Neural crest cell (in vitro differentiated cells): Measurements from ENCODE around the gene SAFB2. TPM values are rescaled to one million over a fixed set of nuclear protein-coding genes. Genes with fewer than 3 reads are reported as not detected.
A peak's percentile ranks its signal among the peaks of the same experiment; 100 is the strongest.

Experiments used
- DNase-seq: peaks from one replicate; pipeline ENCODE4 v3.0.0; 2021; ENCODE audit warnings: low read depth, mixed read lengths, low spot score
- H3K27ac Mint-ChIP-seq: one replicate; pipeline ENCODE4 v1.8.0; 2021; ENCODE audit warnings: mild to moderate bottlenecking, mixed read lengths; ENCODE audit not compliant: unreplicated experiment
- H3K27me3 Mint-ChIP-seq: 2 replicates; pipeline ENCODE4 v1.8.0; 2021; ENCODE audit warnings: low read depth, mild to moderate bottlenecking, mixed read lengths
- H3K36me3 Mint-ChIP-seq: 2 replicates; pipeline ENCODE4 v1.8.0; 2021; ENCODE audit warnings: low read depth, mild to moderate bottlenecking, mixed read lengths
- H3K4me1 Mint-ChIP-seq: 2 replicates; pipeline ENCODE4 v1.8.0; 2021; ENCODE audit warnings: mixed read lengths
- H3K4me3 Mint-ChIP-seq: one replicate; pipeline ENCODE4 v1.8.0; 2021; ENCODE audit warnings: mild to moderate bottlenecking, mixed read lengths
- H3K9me3 Mint-ChIP-seq: 2 replicates; pipeline ENCODE4 v1.8.0; 2021; ENCODE audit warnings: mixed read lengths
- CTCF ChIP-seq: fragments of 200-600 bp; sonication (generic); conservative IDR thresholded peaks from 2 replicates; pipeline ENCODE4 v1.5.0; 2021; ENCODE audit warnings: antibody characterized with exemption, mild to moderate bottlenecking
- total RNA-seq: library from RNA; stranded (reverse); gene quantifications from 2 replicates; pipeline ENCODE4 v1.2.1, GENCODE V29; 2021

The SAFB2 gene
- total RNA-seq, 1 donor from 2014 or later, result 103 TPM

GRCh38 chr19:5665781-5666513 is 43.4 kb upstream of the SAFB2 start:
- Mint-ChIP-seq H3K9me3 (no peaks in the 10 kb centered on the region), H3K36me3 (peaks cover 27% of the 10 kb centered on the region)

GRCh38 chr19:5664515-5664914 is 41.9 kb upstream of the SAFB2 start:
- no peak for TF ChIP-seq CTCF
- Mint-ChIP-seq H3K4me3 (no peak overlapping the region), H3K27me3 (no peaks in the 10 kb centered on the region), H3K9me3 (no peaks in the 10 kb centered on the region), H3K4me1 (no peaks in the 10 kb centered on the region), H3K36me3 (peaks cover 31% of the 10 kb centered on the region), H3K27ac (no peak overlapping the region)
- no peak for DNase-seq

More at GRCh38 chr19:5665781-5666513, 43.4 kb upstream of the SAFB2 start:
- H3K27me3 Mint-ChIP-seq, result no peaks in the 10 kb centered on the region
- no peak for DNase-seq
- no peak for TF ChIP-seq CTCF
- H3K4me1 Mint-ChIP-seq, result no peaks in the 10 kb centered on the region
- H3K27ac Mint-ChIP-seq, result no peak overlapping the region
- H3K4me3 Mint-ChIP-seq, result peak overlapping the region; percentile 31

GRCh38 chr19:5663904-5664303 is 41.3 kb upstream of the SAFB2 start:
- Mint-ChIP-seq H3K4me1 (no peaks in the 10 kb centered on the region), H3K36me3 (peaks cover 31% of the 10 kb centered on the region), H3K27ac (no peak overlapping the region), H3K27me3 (no peaks in the 10 kb centered on the region), H3K4me3 (no peak overlapping the region), H3K9me3 (no peaks in the 10 kb centered on the region)
- DNase-seq, result no peak
- TF ChIP-seq CTCF, result no peak

GRCh38 chr19:5661483-5661882 is 38.9 kb upstream of the SAFB2 start:
- DNase-seq, result no peak
- Mint-ChIP-seq H3K27ac (no peak overlapping the region), H3K9me3 (no peaks in the 10 kb centered on the region), H3K27me3 (no peaks in the 10 kb centered on the region), H3K4me1 (no peaks in the 10 kb centered on the region), H3K36me3 (peaks cover 32% of the 10 kb centered on the region), H3K4me3 (no peak overlapping the region)
- TF ChIP-seq CTCF, result no peak

GRCh38 chr19:5655412-5655811 is 32.8 kb upstream of the SAFB2 start:
- no peak for TF ChIP-seq CTCF
- no peaks in the 10 kb centered on the region for H3K9me3 Mint-ChIP-seq
- no peak overlapping the region for H3K4me3 Mint-ChIP-seq
- no peaks in the 10 kb centered on the region for H3K27me3 Mint-ChIP-seq
- no peak overlapping the region for H3K27ac Mint-ChIP-seq
- no peaks in the 10 kb centered on the region for H3K4me1 Mint-ChIP-seq
- peaks cover 33% of the 10 kb centered on the region for H3K36me3 Mint-ChIP-seq
- no peak for DNase-seq
